Stimulated activated CD8-positive, alpha-beta memory T cell treated with anti-CD3 and anti-CD28 coated beads, Interleukin-7, amount 100 ng/mL, for 1 hour (primary cell): ENCODE measurements around the gene PIK3R5.

Experiments used
- DNase-seq, 2 donors: peaks; one replicate each; pipeline ENCODE4 v3.0.0-alpha.2; 2020; ENCODE audit warnings: low read depth in 2 of 2

PIK3R5 gene

GRCh38 chr17:8879410-8879809, 86.1 kb downstream of the PIK3R5 start:
- no peak for DNase-seq

DNA sequence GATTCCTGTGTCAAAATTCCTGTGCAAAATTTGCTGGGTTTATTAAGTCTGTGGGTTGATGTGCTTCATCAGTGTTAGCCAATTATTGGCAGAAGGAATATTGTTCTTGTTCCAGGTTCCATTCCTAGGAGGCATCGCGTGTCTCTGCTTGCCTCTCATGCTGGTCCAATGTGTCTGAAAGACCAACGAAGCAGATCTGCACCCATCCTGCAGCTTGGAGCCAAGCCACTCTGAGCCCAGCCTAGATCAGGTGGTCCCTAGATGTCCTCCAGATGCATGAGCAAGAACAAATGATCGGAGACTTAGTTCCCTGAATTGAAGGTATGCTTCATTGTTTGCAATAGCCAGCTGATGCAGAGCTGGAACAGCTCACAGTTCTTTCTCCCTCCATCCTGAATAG, 87.5 kb downstream of the PIK3R5 start:
- no peak for DNase-seq

- DNase-seq, result no peak
Observed at GRCh38 chr17:8875957-8876356, 89.5 kb downstream of the PIK3R5 start.

GRCh38 chr17:8875436-8875835, 90.1 kb downstream of the PIK3R5 start:
- DNase-seq, result no peak

- no peak for DNase-seq
Observed at GRCh38 chr17:8873801-8874715, 91.4 kb downstream of the PIK3R5 start.

DNA sequence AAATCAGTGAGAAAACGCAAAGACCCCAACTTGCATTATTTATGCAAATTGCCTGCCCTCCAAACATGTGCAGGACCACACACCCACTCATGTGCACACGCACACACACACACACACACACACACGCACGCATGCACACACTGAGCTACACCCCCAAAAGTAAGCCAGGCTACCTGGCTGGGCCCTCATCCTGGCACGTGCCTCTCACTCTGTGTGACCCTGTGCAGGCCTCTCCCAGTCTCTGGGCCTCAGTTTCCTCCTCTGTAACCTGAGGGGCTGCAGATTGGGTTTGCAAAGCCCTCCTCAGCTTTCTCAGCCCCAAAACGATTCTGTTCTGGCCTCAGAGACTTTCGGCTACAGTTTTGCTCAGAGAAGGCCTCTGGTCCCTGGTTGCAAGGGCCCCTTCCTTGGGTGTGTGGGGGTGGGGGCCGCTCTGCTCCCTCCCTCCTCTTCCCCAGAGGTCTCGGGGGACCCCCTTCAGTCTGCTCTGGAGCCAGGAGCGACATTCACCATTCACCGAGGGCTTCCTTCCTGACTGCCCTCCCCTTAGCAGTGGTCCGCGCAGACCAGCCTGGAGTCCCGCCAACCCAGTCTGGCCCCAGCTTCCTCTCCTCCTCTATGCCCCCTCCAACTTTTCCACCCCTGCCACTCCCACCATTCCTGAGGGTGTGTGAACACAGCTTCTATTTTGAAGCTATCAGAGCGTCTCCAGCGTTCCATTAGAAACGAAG, 92.6 kb downstream of the PIK3R5 start:
- no peak for DNase-seq

GRCh38 chr17:8872036-8872704, 93.3 kb downstream of the PIK3R5 start:
- DNase-seq, result no peak

DNA sequence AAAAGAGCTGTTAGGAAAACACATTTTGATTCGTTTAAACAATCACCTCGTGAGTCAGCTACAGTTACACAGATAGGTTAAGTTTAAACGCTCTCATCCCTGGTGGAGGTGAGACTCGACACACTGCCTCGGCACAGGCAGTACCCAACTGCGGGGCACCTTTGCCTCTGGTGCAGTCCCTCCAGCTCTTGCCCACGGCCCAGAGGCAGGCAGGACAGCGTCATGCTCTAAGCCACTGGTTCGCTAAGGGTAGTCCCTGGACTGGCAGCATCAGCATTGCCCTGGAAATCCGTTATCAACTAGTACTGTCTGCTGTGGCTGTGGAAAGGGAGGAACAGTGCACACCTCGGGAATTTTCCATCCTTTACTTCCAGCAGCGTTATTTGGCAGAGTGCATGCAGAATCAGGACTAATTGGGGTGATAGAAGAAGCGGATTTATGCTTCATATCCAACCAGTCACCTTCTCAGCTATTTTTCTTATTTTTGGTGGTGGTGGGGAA, 94.4 kb downstream of the PIK3R5 start:
- DNase-seq, result no peak

DNA sequence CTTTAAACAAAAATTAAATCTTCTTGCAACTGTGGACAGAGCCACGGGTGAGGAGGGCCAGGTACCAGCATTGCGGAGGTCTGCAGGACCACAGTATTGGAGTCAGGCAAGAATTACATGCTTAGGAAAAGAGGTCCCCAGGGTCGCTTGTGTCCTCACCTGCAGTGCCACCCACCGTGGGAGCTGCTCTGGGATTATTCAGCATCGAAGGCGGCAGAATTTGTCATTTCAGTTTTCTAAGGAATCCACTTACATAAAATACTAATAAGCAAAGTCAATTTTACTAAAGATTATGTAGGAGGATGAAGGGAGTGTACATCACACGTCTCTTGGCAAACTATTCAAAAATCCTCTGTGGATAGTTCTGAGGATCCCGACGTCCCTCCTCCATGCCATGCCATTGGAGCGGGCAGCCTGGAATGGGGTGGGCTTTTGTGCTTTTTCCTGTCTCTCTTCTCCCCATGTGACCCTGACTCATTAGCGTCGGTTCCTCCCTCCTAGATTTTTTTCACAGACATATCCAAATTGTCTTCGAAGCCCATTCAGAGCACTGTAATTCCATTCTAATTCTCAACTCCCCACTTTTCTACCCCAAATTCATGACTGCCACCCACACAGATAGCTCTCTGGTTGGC, 95.0 kb downstream of the PIK3R5 start:
- DNase-seq, result no peak

DNA sequence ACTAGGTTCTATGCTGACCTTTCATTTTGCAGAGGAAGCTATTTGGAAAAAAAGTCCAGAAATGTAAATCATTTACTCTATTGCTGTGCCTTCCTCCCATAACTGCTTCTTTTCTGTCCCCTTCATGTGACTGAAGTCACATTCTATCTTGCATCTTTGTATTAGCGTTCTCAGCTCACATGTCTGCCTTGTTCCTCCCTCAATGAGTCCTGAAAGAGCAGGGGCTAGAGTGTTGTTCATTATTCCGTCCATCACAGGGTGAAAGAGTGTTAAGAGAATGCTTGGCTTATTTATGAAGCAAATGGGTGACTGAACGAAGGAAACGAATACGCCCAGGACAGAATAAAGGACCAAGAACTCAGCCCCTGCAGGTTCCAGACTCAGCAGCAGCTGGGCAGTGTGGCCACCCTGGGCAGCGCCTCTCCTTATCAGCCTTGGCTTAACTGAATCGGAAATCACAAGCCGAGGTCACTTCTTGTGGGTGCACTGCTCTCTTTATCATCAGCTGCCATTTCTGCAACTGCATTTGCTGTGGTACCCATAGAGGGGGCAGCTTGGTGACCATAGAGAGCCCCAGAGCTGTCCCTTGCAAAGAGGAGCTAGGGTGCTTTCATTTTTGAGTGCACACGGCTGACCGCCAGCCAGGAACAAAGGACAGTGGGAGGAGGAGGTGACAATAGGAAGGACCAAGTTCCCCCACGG, 96.2 kb downstream of the PIK3R5 start:
- no peak for DNase-seq

DNA sequence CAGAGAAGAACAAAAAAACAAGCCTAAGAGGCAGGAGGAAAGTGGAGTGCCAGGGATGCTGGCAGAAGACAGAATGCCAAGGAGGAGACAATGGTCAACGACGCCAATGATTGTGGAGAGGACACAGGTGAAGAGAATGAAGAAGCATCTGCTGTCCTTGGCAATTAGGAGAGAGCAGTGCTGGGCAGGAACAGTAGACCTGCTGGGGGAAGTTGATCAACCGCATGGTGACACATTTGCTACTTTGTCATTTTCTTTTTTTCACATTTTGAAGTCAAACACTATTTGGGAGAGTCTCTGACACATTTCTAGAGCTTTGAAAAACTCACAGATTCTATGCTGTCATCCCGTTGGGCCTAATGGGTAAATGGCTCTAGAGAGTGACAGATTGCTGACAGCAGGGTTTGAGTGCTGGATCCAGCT, 97.0 kb downstream of the PIK3R5 start:
- DNase-seq, result no peak

DNA sequence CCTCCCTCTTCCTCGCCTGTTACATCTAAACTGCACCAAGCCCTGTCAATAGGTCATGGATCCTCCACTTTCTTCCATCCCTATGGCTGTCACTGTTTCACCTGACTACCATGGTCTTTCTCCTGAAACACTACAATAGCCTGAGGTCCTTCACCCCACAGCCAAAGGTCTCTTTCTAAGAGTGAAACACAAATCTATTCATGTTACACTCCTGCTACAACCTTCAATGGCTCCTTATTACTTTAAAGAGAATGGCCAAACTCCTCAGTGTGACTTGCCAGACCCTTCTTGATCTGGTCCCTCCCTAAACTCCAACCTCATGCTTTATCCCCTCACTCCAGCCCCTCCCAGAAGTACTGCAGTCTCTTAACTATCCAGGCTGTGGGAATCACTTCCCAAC, 97.4 kb downstream of the PIK3R5 start:
- no peak for DNase-seq

GRCh38 chr17:8867361-8867981, 98.0 kb downstream of the PIK3R5 start, which contains the start of gene PIK3R6:
PIK3R6 (minus strand) TSS chr17:8867674; CDS start chr17:8849794, 17,880 bp downstream.
- DNase-seq, result no peak

GRCh38 chr17:8865811-8866210, 99.7 kb downstream of the PIK3R5 start:
- no peak for DNase-seq

DNA sequence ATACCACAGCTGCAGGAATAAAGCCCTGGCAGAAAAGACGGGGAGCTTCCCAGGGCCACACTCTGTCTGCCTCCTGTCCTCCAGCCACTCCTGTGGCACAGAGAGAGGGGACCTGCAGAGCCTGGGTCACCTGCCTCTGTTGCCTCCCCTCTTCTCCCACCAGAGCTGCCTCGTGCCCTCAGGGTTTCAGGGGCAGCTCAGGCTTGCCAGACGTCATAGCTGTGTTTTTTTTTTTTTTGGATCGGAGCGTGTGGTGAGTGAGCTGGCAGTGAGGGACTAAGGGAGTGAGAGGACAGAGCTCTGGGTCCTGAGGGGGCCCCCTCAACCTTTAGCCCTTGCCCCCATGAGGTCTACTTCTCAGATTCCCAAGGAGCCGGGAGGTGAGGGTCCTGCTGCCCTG, 100.1 kb downstream of the PIK3R5 start:
- DNase-seq, result no peak

GRCh38 chr17:8862213-8863056, 103.1 kb downstream of the PIK3R5 start:
- DNase-seq, result no peak

- no peak for DNase-seq
Observed at GRCh38 chr17:8861495-8862181, 103.9 kb downstream of the PIK3R5 start.

DNA sequence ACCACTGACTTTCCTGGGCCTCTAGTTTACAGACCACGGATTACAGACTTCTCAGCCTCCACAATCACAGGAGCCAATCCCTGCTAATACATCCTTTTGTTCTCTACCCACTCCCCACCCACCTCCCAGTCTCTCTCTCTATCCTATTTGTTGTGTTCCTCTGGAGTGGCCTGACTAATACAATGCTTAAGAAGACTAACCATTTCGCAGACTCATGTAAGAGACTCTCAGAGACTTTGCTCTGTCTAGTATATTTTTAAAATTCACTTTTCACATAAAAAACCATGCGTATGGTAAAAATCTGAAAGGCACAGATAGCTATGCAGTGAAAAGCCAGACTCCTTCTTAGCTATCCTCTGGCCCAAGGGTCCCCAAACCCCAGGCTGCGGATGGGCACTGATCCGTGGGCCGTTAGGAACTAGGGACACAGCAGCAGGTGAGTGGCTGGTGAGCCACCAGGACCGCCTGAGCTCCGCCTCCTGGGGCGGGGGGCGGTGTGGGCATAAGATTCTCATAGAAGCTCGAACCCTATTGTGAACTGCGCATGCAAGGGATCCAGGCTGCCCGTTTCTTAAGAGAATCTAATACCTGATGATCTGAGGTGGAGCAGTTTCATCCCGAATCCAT, 105.6 kb downstream of the PIK3R5 start:
- DNase-seq, result no peak
